ENCODE data around the gene KMO.

Gene KMO

DNA sequence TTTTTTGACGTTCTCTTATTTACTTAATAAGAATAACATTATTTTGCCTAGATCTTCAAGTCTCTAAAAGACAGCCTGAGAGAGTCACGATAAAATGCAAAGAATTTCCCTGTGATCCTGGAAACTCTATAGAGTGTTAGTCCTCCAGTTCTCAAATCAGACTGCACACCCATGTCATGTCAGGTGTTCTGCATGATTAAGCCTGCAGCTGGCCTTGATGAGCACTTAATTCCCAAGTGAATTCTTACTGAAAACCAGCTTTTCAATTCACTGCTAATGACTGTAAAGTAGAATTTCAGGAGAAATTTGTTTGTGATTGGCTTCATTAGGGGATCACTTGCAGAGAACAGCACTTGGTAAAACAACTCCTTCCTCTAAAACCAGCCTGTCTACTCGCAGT lies 66.1 kb downstream of the KMO start:
- DNase-seq = peak; percentile 71

GRCh38 chr1:241600496-241600901 lies 68.3 kb downstream of the KMO start:
- no peak for DNase-seq

DNA sequence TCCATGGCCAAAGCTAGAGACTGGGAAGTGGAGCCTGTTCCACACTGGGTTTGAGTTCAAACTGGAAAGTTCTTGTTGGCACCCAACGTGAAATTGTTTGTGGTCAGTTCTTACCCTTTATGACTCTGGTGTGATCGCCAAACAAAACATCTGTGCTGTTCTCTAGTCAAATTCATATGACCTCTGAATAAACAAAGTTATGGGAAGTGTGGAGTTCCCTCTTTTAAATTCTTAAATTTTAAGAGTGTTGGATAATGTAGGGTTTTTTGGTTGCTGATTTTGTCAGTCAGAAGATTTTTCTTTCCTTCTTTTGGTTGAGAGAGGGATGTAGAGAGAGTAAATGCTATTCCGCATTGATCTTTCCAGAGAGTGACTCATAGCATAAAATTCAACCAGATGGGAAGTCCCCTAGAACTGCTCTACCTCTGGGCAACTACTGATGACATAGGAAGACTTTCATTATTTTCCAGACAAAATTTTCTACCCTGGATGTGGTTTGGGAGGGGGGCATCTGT lies 71.6 kb downstream of the KMO start:
- no peak for DNase-seq

- DNase-seq = no peak
These were observed 73.1 kb downstream of the KMO start for GRCh38 chr1:241605146-241605805.

- DNase-seq = no peak
These were observed 74.4 kb downstream of the KMO start for GRCh38 chr1:241606544-241606943.

GRCh38 chr1:241607497-241607896 lies 75.3 kb downstream of the KMO start:
- DNase-seq = no peak

- no peak for DNase-seq
These were observed 76.3 kb downstream of the KMO start for GRCh38 chr1:241608379-241609033.

- peak; percentile 35 for DNase-seq
These were observed 78.1 kb downstream of the KMO start for GRCh38 chr1:241610056-241610815.

DNA sequence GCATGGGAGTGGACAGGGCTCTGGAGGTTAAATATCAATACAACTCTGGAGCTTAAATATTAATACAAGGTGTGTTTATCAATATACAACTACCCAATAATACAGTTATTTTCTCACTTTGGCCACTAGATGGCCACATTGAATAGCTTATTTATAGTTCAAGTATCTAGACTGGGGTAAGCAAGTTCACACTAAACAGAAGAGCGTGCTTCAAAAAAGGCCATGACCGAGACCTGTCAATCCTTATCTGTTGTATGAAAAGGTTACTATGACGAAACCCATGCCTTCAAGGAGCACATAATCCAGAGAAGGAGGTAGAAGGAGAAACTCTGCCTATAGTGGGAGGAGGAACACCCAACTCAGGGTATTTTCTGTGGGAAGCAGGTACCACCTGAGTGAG lies 78.9 kb downstream of the KMO start:
- DNase-seq = peak; percentile 76

- no peak for DNase-seq
These were observed 79.6 kb downstream of the KMO start for GRCh38 chr1:241611736-241612135.

DNA sequence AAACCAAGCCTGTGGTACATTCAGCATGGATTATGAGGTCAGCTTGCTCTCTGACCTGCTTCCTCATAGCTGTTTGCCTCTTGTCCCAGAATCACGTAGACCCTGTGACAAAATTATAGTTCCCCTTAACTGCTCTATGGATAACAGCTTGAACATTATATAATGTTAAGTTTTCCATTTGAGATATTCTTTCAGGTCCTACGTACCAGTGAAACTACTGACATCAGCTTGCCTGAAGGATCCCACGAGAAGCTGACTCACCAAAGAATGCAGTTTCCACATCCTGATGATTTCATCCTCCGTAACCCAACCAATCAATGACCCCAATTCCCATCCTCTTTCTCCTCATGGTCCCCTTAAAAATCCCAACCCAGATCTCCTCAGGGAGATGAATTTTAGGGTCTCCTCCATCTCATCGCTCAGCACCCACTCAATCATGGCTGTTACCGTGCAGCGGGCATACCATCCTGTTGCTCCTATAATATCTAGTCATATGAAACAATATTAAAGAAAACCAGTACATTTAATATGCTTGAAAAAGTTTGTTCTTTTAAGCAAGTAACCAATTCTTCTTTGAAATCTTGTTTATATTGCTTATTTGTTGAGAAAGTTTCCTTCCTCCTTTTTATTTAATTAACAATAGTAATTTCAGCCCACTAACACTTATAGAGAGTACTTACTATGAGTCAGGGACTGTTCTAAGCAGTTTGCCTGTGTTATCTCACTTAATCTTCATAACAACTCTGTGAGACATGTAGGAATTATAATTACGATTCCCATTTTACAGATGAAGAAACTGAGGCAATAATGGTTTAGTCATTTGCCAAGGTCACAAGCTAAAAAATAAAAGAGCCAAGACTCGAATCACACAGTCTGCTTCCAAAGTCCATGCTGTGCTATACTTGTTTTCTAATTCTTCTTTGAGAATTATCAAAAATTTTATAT lies 80.6 kb downstream of the KMO start:
- no peak for DNase-seq

DNA sequence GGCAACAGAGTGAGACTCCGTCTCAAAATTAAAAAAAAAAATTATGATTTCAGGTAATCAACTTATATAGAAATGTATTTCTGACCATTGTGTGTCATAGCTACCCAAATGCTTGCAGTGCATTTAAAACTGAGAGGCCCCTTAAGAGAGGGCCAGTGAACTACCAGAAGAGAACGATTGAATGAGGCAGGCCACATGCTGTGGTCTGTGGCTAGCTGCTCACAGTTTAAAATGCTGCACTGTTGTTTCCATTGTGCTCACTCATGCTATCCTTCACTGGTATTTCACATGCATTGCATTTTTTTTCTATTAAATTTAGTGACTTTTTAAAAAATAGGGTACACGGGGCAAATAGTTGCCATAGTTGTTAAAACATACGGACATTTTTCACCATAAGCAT lies 82.0 kb downstream of the KMO start:
- DNase-seq = no peak

DNA sequence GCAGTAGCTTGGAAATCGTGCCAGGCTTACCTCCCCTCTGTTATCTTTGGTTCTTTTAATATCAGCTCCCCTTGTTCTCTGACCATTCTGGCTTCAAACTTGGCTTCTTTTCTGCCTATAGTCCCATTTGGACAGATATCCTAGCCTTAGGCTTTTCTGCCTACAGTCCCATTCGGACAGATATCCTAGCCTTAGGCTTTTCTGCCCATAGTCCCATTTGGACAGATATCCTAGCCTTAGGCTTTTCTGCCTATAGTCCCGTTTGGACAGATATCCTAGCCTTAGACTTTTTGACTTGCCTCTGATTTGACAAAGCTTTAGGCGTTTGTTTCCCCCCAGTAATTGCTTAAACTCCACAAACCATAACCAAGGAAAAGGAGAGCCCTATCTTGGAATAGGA lies 82.4 kb downstream of the KMO start:
- no peak for DNase-seq

DNA sequence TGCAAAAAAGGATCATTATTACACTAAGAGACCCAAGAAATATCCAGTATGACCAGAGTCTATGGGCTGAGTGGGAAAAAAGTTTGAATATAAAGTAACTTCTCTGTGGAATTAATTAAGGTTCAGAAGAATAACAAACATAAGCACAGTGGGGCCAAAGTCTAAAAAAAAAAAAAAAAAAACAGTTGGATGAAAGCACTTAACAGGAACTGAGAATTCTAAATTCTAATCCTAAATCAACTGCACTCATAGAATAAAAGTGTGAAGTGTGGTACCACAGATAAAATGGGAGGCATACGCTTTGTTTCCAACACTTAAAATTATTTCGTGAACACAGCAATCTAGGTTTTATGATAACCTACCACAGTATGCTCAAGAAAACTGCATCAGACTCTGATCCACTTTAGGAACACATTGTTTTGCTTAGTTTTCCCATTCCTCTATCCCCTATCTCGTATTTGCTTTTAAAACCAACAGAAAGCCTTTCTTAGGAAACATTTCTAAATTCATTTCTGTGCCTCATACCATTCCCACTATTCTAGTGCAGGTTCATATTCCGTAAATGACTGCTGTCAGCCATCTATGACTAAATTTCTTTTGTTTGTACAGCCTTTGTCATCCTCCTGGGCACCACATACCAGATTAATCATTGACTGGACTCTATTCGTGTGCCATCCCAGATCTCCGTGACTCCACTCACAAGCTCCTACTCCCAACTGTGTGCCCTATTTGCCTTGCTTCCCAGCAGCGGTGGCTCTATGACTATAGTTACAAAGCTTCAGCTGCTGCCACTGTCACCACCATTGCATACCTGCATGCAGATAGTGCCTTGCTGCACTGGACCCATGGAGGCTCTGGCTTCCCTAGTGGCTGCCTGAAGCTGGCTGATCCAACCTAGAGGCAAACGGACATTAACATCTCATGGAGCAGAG lies 83.1 kb downstream of the KMO start:
- DNase-seq = no peak

DNA sequence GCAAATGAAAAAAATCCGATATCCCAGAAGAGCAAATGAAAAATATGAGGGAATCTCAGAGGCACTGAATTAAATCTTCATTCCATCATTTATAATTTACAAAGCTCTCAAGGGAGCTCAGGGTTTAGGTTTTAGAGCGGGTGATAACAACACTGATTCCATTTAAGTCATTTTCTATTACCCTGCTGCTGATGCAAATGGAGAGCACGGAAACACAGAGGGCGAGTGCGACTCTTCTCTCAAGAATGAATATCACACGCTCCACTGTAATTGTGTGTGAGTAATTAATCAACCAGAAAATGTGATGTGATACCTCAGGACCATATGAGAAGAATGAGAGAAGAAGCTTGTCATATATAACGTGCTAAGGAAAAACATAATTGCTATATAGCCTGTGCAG lies 85.2 kb downstream of the KMO start:
- DNase-seq = peak; percentile 70

GRCh38 chr1:241622669-241623068 lies 90.5 kb downstream of the KMO start:
- no peak for DNase-seq

DNA sequence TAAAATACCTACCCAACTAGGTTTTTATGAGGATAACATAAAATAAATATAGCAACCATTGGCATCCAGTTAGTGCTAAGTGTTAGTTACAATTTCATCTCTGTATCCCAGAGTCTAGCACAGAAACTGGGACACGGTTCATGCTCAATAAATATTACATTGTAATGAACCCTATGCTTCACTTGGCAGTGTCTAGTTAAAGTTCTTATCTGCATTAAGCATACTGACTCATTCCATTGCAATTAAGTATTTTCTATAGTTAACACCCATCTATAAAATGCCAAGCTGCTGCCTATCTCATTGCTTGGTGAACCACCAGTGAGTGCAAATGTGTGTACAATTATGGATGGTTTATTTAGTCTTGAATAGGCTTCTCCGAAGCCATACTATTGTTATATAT lies 92.8 kb downstream of the KMO start:
- no peak for DNase-seq

- DNase-seq = peak; percentile 63
These were observed 95.5 kb downstream of the KMO start for GRCh38 chr1:241627453-241628259.

DNA sequence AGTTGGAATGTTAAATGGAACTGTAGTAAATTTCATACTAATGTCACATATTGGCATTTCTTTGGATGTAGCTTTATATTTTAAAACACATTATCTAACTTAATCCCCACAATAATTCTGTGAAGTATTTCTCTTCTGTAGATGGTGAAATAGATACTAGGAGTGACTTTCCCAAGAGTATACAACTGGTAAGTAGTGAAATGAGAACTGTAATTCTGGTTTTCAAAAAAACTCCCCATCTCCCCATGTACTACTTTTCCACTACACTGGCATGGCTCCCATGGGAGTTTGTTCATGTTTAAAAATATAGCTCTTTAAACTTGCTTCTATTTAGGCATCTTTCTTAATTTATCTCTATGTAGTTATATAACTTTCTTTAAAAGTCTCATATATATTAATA lies 97.8 kb downstream of the KMO start:
- DNase-seq = no peak

DNA sequence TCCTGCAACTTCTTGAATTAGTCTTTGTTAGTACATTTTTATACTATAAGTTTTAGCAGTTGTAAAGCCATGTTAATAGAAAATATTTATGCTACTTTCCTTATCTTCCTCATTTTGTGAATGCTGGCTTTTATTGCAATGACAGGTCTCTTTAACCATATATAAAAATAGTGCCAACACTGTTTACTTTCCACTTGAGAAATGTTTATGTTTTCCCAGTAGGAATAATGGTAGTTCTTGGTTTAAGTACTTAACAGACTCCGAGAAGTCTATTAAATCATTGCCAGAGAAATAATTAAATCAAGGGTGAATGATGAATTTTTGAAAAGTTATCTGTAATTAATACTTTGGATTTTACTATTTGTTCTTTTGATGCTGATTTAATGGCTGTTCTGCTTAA lies 98.3 kb downstream of the KMO start:
- DNase-seq = no peak

DNA sequence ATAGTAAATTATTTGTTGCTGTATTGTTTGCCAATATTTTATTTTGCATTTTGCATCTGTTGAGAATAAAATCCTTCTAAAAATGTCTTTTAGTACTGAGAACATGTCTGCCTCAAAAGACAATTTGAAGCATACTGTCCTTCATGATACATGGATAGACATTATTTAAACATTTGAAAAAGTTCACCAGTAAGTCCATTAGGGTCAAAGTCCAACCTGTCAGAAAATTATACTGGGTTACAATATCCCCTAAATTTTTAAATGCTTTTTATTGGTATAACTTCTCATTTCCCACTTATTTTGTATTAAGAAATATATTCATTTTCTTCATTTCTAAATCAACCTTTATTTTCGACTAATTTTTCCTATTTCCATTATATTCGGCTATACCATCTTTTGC lies 98.7 kb downstream of the KMO start:
- no peak for DNase-seq

Measured in eye (tissue), 1 donor.